Endothelial cell of umbilical vein (primary cell): ENCODE data around the gene SEMA3G. TPM values are rescaled to one million over a fixed set of nuclear protein-coding genes. Genes with fewer than 3 reads are reported as not detected.
A peak's percentile ranks its signal among the peaks of the same experiment; 100 is the strongest.

Experiments used
- BruUV-seq: library from RNA; stranded (reverse); fragments of 400-500 nt; replicated peaks from 2 replicates; lab custom pipeline; 2021; lab: Mats Ljungman, UMichigan
- CTCF ChIA-PET: fragments of 300-600, 350-600 bp; sonication (Branson Sonifier 250); formaldehyde crosslinking; loops from one replicate; lab custom pipeline; 2021; ENCODE audit warnings: antibody characterized with exemption, inconsistent platforms; lab: Charles Lee
- POLR2A ChIA-PET: fragments of 300-600, 350-600 bp; sonication (Branson Sonifier 250); formaldehyde crosslinking; loops from one replicate; lab custom pipeline; 2021; ENCODE audit warnings: antibody characterized with exemption, inconsistent platforms; lab: Charles Lee
- DNase-seq: peaks from one replicate; pipeline ENCODE4 v3.0.0-alpha.2; 2011; ENCODE audit warnings: low read depth, low spot score
- FAIRE-seq: peaks from 2 replicates; lab custom pipeline; 2011; peaks lifted over from hg19 to GRCh38; lab: Jason Lieb, UNC
- H2AFZ ChIP-seq: 2 replicates; pipeline ENCODE4 v1.6.0; 2012; ENCODE audit warnings: low read depth, low read length, control low read depth, inconsistent platforms
- H3K27ac ChIP-seq: 2 replicates; pipeline ENCODE4 v1.5.1; 2011; ENCODE audit warnings: low read depth, mild to moderate bottlenecking, control low read depth, low read length, moderate library complexity; ENCODE audit not compliant: insufficient read depth
- H3K27me3 ChIP-seq, 2 experiments: 2 replicates each; pipeline versions ENCODE4 v1.6.0 to v1.6.1; 2011; ENCODE audit warnings: low read length in 2 of 2, mixed read lengths in 1 of 2; ENCODE audit not compliant: control insufficient read depth in 2 of 2, insufficient read depth in 2 of 2
- H3K36me3 ChIP-seq, 2 experiments: 2 replicates in 1 of 2; 3 replicates in 1 of 2; pipeline ENCODE4 v1.5.1; 2011; ENCODE audit warnings: low read length in 2 of 2, mild to moderate bottlenecking in 1 of 2, moderate library complexity in 1 of 2; ENCODE audit not compliant: control insufficient read depth in 2 of 2, insufficient read depth in 2 of 2; ENCODE audit errors: extremely low read depth in 1 of 2
- H3K4me1 ChIP-seq: 3 replicates; pipeline ENCODE4 v1.5.1; 2011; ENCODE audit warnings: mild to moderate bottlenecking, low read length; ENCODE audit not compliant: control insufficient read depth, insufficient read depth; ENCODE audit errors: extremely low read depth
- H3K4me2 ChIP-seq: 2 replicates; pipeline ENCODE4 v1.6.1; 2011; ENCODE audit warnings: low read length, control low read depth, mixed read lengths; ENCODE audit not compliant: insufficient read depth
- H3K4me3 ChIP-seq, 3 experiments: fragments of 200-600 bp in 1 of 3; sonication (generic), shearing (Covaris generic) in 1 of 3; replicated peaks in 1 of 3; 2 replicates each; pipeline ENCODE4 v1.5.1; 2011 to 2016; ENCODE audit warnings: control low read depth in 3 of 3, low read length in 3 of 3, mild to moderate bottlenecking in 2 of 3, inconsistent platforms in 1 of 3, low read depth in 1 of 3, moderate library complexity in 1 of 3; ENCODE audit not compliant: insufficient read depth in 1 of 3
- H3K79me2 ChIP-seq: 2 replicates; pipeline ENCODE4 v1.6.0; 2012; ENCODE audit warnings: low read length, inconsistent platforms; ENCODE audit not compliant: control insufficient read depth, insufficient read depth
- H3K9ac ChIP-seq: replicated peaks from 2 replicates; pipeline ENCODE3; 2011; ENCODE audit warnings: low read length, control low read depth; ENCODE audit not compliant: insufficient read depth; ENCODE audit errors: extremely low read depth
- H3K9me1 ChIP-seq: replicated peaks from 3 replicates; pipeline ENCODE4 v1.6.0; 2011; ENCODE audit warnings: mild to moderate bottlenecking, low read length; ENCODE audit not compliant: control insufficient read depth, insufficient read depth; ENCODE audit errors: extremely low read depth
- H3K9me3 ChIP-seq: replicated peaks from 2 replicates; pipeline ENCODE4 v1.5.1; 2012; ENCODE audit warnings: low read length, inconsistent platforms; ENCODE audit not compliant: control insufficient read depth, insufficient read depth
- H4K20me1 ChIP-seq: replicated peaks from 2 replicates; pipeline ENCODE3; 2011; ENCODE audit warnings: mild to moderate bottlenecking, low read length; ENCODE audit not compliant: control insufficient read depth, insufficient read depth; ENCODE audit errors: extremely low read depth
- EZH2 ChIP-seq: IDR thresholded peaks from 2 replicates; pipeline ENCODE4 v1.6.1; 2012; ENCODE audit warnings: borderline replicate concordance, low read depth, mild to moderate bottlenecking, moderate library complexity, low read length, inconsistent platforms; ENCODE audit not compliant: severe bottlenecking
- FOS ChIP-seq: IDR thresholded peaks from 2 replicates; pipeline ENCODE4 v1.6.1; 2011; ENCODE audit warnings: mild to moderate bottlenecking, low read length, moderate library complexity, borderline replicate concordance; ENCODE audit not compliant: insufficient read depth
- GATA2 ChIP-seq: IDR thresholded peaks from 2 replicates; pipeline ENCODE4 v1.7.0; 2011; ENCODE audit warnings: low read depth, mild to moderate bottlenecking, moderate library complexity, mixed read lengths, low read length; ENCODE audit not compliant: insufficient read length, insufficient read depth
- JUN ChIP-seq: IDR thresholded peaks from 2 replicates; pipeline ENCODE4 v1.6.1; 2011; ENCODE audit warnings: borderline replicate concordance, low read depth; ENCODE audit not compliant: insufficient read length, insufficient read depth
- MYC ChIP-seq: IDR thresholded peaks from one replicate; pipeline ENCODE4 v1.6.1; 2011; ENCODE audit warnings: mild to moderate bottlenecking, low read depth, low read length
- POLR2A ChIP-seq: IDR thresholded peaks from 2 replicates; pipeline ENCODE4 v1.6.1; 2012; ENCODE audit warnings: low read depth, mild to moderate bottlenecking, control low read depth, low read length
- POLR2AphosphoS5 ChIP-seq: IDR thresholded peaks from 2 replicates; pipeline ENCODE4 v1.6.1; 2012; ENCODE audit warnings: low read depth, mild to moderate bottlenecking, control low read depth, low read length, moderate library complexity; ENCODE audit not compliant: insufficient read depth
- dilution Hi-C: fragments of 300-500 bp; cut with MboI; formaldehyde crosslinking; loops from one replicate; pipeline ENCODE4 v1.15.0; 2019; ENCODE audit warnings: low sequenced_read_pairs; ENCODE audit not compliant: extremely low pct_ligation_motif_present
- intact Hi-C: fragments of 100-400 bp; cut with micrococcal nuclease; formaldehyde crosslinking; loops from one replicate; pipeline ENCODE4 v1.10.0; 2022
- polyA plus RNA-seq, 4 experiments: library from polyadenylated mRNA; depleted of rRNA in 3 of 4; stranded (reverse) in 3 of 4; unstranded in 1 of 4; fragments of >200 nt; gene quantifications; 2 replicates each; pipeline versions ENCODE4 v1.2.1 to v1.2.3, GENCODE V29; 2011 to 2012; ENCODE audit warnings: missing spikeins in 1 of 4
- total RNA-seq: library from RNA; stranded (reverse); gene quantifications from 2 replicates; pipeline ENCODE4 v1.2.3, GENCODE V29; 2021
- TF ChIP-seq, protein P1 (sequence below), 2 donors: IDR thresholded peaks; 1 replicate in 1 of 2; 2 replicates in 1 of 2; pipeline ENCODE4 v1.5.1; 2011; ENCODE audit warnings: low read length in 2 of 2, mild to moderate bottlenecking in 2 of 2, moderate library complexity in 2 of 2, control low read depth in 1 of 2, inconsistent platforms in 1 of 2, low read depth in 1 of 2; ENCODE audit not compliant: insufficient read depth in 1 of 2; ENCODE audit errors: extremely low read depth in 1 of 2
- TF ChIP-seq, protein P2 (sequence below): IDR thresholded peaks from 2 replicates; pipeline ENCODE4 v1.6.1; 2011; ENCODE audit not compliant: insufficient read depth, insufficient read length

SEMA3G gene
- total and polyA plus RNA-seq, 2 donors (not counting 3 experiments of a cell fraction or from before 2014, with no cell fraction given), result 22.6 to 27.9 TPM

GRCh38 chr3:52453496-52454249 is 8.8 kb upstream of the SEMA3G start, which contains the start of gene TNNC1:
Gene TNNC1 (minus strand): TSS chr3:52454041. CDS start chr3:52454015, 26 bp downstream.
- no peak for DNase-seq
- Histone ChIP-seq H3K27me3 (no peaks in the 10 kb centered on the region), H3K9me1 (no peaks in the 10 kb centered on the region), H3K4me3 (no peak within 1 kb of the TSS), H3K9ac (no peak within 1 kb of the TSS), H3K4me1 (peaks cover 17% of the 10 kb centered on the region), H3K27ac (peak within 1 kb of the TSS; percentile 69), H3K79me2 (peaks cover 32% of the 10 kb centered on the region), H4K20me1 (no peaks in the 10 kb centered on the region), H3K36me3 (peaks cover 7 to 13% of the 10 kb centered on the region in 2 experiments), H3K9me3 (no peaks in the 10 kb centered on the region), H3K4me2 (peak within 1 kb of the TSS; percentile 86), H2AFZ (peak within 1 kb of the TSS; percentile 99)
- POLR2A ChIA-PET, result no interaction called here
- dilution Hi-C loops, result no loop called here
- no peak for FAIRE-seq
- CTCF ChIA-PET, result interaction anchor here (0.7 to 1.0 kb wide), 2 partner anchors 26 to 41 kb away, joined by 4 read pairs; no protein-coding TSS in a partner anchor
- TF ChIP-seq, protein P1, sequence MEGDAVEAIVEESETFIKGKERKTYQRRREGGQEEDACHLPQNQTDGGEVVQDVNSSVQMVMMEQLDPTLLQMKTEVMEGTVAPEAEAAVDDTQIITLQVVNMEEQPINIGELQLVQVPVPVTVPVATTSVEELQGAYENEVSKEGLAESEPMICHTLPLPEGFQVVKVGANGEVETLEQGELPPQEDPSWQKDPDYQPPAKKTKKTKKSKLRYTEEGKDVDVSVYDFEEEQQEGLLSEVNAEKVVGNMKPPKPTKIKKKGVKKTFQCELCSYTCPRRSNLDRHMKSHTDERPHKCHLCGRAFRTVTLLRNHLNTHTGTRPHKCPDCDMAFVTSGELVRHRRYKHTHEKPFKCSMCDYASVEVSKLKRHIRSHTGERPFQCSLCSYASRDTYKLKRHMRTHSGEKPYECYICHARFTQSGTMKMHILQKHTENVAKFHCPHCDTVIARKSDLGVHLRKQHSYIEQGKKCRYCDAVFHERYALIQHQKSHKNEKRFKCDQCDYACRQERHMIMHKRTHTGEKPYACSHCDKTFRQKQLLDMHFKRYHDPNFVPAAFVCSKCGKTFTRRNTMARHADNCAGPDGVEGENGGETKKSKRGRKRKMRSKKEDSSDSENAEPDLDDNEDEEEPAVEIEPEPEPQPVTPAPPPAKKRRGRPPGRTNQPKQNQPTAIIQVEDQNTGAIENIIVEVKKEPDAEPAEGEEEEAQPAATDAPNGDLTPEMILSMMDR (IDR thresholded peaks at IDR 0.05; ENCODE audit: extremely low read depth in 1 of 2, insufficient read depth in 1 of 2, low read depth in 1 of 2, low read length in 2 of 2), result no peak
- TF ChIP-seq JUN, result no peak
- no peak for TF ChIP-seq FOS
- TF ChIP-seq, protein P2, sequence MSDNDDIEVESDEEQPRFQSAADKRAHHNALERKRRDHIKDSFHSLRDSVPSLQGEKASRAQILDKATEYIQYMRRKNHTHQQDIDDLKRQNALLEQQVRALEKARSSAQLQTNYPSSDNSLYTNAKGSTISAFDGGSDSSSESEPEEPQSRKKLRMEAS, result no peak
- TF ChIP-seq POLR2AphosphoS5, result no peak
- no peak for TF ChIP-seq POLR2A
- TF ChIP-seq EZH2, result no peak
- no peak for TF ChIP-seq GATA2
- TF ChIP-seq MYC, result no peak
- no TSS peak for BruUV-seq
- intact Hi-C loops, result no loop called here
